Measurements from ENCODE around the gene DNER. TPM values are rescaled to one million over a fixed set of nuclear protein-coding genes. Genes with fewer than 3 reads are reported as not detected.

DNER gene
- total and polyA plus RNA-seq, 10 of the 15 experiments (the other 5 are each of a cell fraction or from before 2014, with no cell fraction given) = 0.04 to 0.08 (median 0.07) TPM; not detected in 7

DNA sequence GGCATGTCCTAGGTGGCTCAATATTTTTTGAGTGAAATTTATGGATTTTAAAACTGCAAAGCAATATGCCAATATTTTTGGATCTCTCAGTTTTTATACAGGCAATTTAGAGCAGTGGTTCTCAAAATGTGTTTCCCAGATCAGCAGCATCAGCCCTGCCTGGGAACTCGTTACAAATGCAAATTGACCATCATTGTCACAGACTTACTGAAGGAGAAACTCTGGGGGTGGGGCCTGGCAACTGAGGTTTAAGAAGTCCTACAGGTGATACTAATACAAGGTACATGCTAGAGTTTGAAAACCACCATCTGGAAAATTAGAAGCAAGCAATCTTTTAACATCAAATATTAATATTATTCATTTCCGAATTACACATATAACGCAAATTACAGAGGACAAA, 227.7 kb downstream of the DNER start (continued):
- TF ChIP-seq, protein P1, sequence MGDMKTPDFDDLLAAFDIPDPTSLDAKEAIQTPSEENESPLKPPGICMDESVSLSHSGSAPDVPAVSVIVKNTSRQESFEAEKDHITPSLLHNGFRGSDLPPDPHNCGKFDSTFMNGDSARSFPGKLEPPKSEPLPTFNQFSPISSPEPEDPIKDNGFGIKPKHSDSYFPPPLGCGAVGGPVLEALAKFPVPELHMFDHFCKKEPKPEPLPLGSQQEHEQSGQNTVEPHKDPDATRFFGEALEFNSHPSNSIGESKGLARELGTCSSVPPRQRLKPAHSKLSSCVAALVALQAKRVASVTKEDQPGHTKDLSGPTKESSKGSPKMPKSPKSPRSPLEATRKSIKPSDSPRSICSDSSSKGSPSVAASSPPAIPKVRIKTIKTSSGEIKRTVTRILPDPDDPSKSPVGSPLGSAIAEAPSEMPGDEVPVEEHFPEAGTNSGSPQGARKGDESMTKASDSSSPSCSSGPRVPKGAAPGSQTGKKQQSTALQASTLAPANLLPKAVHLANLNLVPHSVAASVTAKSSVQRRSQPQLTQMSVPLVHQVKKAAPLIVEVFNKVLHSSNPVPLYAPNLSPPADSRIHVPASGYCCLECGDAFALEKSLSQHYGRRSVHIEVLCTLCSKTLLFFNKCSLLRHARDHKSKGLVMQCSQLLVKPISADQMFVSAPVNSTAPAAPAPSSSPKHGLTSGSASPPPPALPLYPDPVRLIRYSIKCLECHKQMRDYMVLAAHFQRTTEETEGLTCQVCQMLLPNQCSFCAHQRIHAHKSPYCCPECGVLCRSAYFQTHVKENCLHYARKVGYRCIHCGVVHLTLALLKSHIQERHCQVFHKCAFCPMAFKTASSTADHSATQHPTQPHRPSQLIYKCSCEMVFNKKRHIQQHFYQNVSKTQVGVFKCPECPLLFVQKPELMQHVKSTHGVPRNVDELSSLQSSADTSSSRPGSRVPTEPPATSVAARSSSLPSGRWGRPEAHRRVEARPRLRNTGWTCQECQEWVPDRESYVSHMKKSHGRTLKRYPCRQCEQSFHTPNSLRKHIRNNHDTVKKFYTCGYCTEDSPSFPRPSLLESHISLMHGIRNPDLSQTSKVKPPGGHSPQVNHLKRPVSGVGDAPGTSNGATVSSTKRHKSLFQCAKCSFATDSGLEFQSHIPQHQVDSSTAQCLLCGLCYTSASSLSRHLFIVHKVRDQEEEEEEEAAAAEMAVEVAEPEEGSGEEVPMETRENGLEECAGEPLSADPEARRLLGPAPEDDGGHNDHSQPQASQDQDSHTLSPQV (IDR thresholded peaks at IDR 0.05) = no peak
- TF ChIP-seq, protein P2, sequence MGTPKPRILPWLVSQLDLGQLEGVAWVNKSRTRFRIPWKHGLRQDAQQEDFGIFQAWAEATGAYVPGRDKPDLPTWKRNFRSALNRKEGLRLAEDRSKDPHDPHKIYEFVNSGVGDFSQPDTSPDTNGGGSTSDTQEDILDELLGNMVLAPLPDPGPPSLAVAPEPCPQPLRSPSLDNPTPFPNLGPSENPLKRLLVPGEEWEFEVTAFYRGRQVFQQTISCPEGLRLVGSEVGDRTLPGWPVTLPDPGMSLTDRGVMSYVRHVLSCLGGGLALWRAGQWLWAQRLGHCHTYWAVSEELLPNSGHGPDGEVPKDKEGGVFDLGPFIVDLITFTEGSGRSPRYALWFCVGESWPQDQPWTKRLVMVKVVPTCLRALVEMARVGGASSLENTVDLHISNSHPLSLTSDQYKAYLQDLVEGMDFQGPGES (IDR thresholded peaks at IDR 0.05) = no peak

DNA sequence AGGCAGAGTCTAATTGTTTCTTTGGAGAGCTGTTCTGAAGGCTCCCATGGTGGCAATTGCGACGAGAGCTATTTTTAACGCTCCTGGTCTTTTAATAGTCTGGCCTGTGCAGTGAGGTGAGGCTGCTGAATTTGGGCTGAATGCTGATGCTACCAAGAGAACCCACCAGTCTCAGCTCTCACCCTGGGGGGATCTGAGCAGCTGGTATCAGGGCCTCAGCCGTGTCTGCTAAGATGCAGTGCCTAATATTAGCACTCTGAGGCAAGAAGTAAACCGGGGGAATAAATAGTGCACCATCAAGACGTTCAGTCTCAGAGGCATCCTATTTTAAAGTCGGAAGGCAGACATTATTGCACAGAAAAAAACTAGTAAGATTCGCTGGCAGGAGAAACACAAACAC, 228.5 kb downstream of the DNER start:
- H3K4me2 ChIP-seq (ENCODE audit: control insufficient read depth, insufficient read depth) = no peak overlapping the region
- no peak overlapping the region for H3K9ac ChIP-seq (ENCODE audit: control insufficient read depth, insufficient read depth, low read length)
- no peak for FAIRE-seq
- no peaks in the 10 kb centered on the region for H3K9me3 ChIP-seq (replicated peaks; ENCODE audit: control insufficient read depth, insufficient read depth, low read length)
- no peak for ATAC-seq
- in situ Hi-C loops (cut with MboI) (no loop called here), intact Hi-C loops (cut with micrococcal nuclease; ENCODE audit: unreplicated experiment) (no loop called here)
- RAD21 ChIA-PET (ENCODE audit: unreplicated experiment) = no interaction called here
- no peak for DNase-seq (ENCODE audit: low read depth, low spot score)
- no peaks in the 10 kb centered on the region; a peak in 1 of 4 replicates for H3K27me3 ChIP-seq (replicated peaks in 1 of 2; ENCODE audit: control insufficient read depth in 2 of 2, insufficient read depth in 2 of 2, low read length in 1 of 2)
- CTCF ChIA-PET = no interaction called here
- no peaks in the 10 kb centered on the region for H4K20me1 ChIP-seq (ENCODE audit: control insufficient read depth, insufficient read depth)
- no peaks in the 10 kb centered on the region for H3K36me3 ChIP-seq (ENCODE audit: control insufficient read depth in 2 of 2, insufficient read depth in 2 of 2, low read length in 1 of 2)
- no peaks in the 10 kb centered on the region for H3K4me1 ChIP-seq (ENCODE audit: control insufficient read depth, insufficient read depth, low read length)
- no peak overlapping the region for H3K4me3 ChIP-seq
- no TSS peak for BruUV-seq (replicated peaks)
- no peak overlapping the region for H2AFZ ChIP-seq (ENCODE audit: control insufficient read depth, low read depth, low read length)
- TF ChIP-seq RAD21 (IDR thresholded peaks at IDR 0.05; ENCODE audit: insufficient read depth, low read depth, low read length) (no peak), FOXM1 (IDR thresholded peaks at IDR 0.05; ENCODE audit: low read depth, low read length) (no peak), ATF7 (IDR thresholded peaks at IDR 0.05; ENCODE audit: low read depth) (no peak), ZZZ3 (IDR thresholded peaks at IDR 0.05; ENCODE audit: control insufficient read depth, insufficient read length, low read depth) (no peak), EZH2 (IDR thresholded peaks at IDR 0.05; ENCODE audit: borderline replicate concordance, control insufficient read depth, low read depth, low read length) (no peak), MYB (IDR thresholded peaks at IDR 0.05; ENCODE audit: borderline replicate concordance, low read depth, low read length) (no peak), BHLHE40 (IDR thresholded peaks at IDR 0.05; ENCODE audit: borderline replicate concordance in 1 of 2, low read depth in 2 of 2, low read length in 1 of 2) (no peak), RCOR1 (conservative IDR thresholded peaks at IDR 0.05; ENCODE audit: low read depth, low read length) (no peak)
- TF ChIP-seq, protein P3, sequence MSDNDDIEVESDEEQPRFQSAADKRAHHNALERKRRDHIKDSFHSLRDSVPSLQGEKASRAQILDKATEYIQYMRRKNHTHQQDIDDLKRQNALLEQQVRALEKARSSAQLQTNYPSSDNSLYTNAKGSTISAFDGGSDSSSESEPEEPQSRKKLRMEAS (IDR thresholded peaks at IDR 0.05; ENCODE audit: low read depth, low read length) = no peak
- TF ChIP-seq, protein P4, sequence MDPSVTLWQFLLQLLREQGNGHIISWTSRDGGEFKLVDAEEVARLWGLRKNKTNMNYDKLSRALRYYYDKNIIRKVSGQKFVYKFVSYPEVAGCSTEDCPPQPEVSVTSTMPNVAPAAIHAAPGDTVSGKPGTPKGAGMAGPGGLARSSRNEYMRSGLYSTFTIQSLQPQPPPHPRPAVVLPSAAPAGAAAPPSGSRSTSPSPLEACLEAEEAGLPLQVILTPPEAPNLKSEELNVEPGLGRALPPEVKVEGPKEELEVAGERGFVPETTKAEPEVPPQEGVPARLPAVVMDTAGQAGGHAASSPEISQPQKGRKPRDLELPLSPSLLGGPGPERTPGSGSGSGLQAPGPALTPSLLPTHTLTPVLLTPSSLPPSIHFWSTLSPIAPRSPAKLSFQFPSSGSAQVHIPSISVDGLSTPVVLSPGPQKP (IDR thresholded peaks at IDR 0.05; ENCODE audit: low read depth, low read length) = no peak
- WGBS (ENCODE audit: insufficient coverage, insufficient replicate concordance, low lambda C conversion rate, missing lambda C conversion rate) = under 1% methylated on average over 8 of the region's 8 CpGs
- H3K79me2 ChIP-seq (ENCODE audit: control insufficient read depth, insufficient read depth, low read length) = no peaks in the 10 kb centered on the region
- SMC1A ChIA-PET (ENCODE audit: uncharacterized antibody, unreplicated experiment) = no interaction called here
- no peak overlapping the region for H3K27ac ChIP-seq (ENCODE audit: control insufficient read depth, insufficient read depth)
- POLR2A ChIA-PET = no interaction called here
